Erythroblast (primary cell): Measurements from ENCODE around the gene OSBPL3.

Experiments used
- DNase-seq, 2 experiments: peaks; one replicate each; lab custom pipeline; 2025; lab: John Stamatoyannopoulos, UW
- GATA1 ChIP-seq: IDR thresholded peaks from 2 replicates; pipeline ENCODE4 v1.6.1; 2011; ENCODE audit warnings: low read depth, mild to moderate bottlenecking, control low read depth, low read length, moderate library complexity
- POLR2A ChIP-seq: IDR thresholded peaks from 2 replicates; pipeline ENCODE4 v1.6.1; 2011; ENCODE audit warnings: mild to moderate bottlenecking, low read length

Gene OSBPL3

GRCh38 chr7:24972166-24972477, 7.9 kb downstream of the OSBPL3 start:
- TF ChIP-seq POLR2A = no peak
- TF ChIP-seq GATA1 = no peak

GRCh38 chr7:24971333-24972165, 8.4 kb downstream of the OSBPL3 start:
- TF ChIP-seq POLR2A (no peak), GATA1 (no peak)
- peak; percentile 14 to 17 for DNase-seq

More at GRCh38 chr7:24972166-24972477, 7.9 kb downstream of the OSBPL3 start:
- DNase-seq = no peak

- no peak for TF ChIP-seq POLR2A
- TF ChIP-seq GATA1 = no peak
- DNase-seq = peak in 1 of 2 experiments; percentile 9
These were observed 9.3 kb downstream of the OSBPL3 start for GRCh38 chr7:24970676-24971075.

GRCh38 chr7:24968165-24968564, 11.8 kb downstream of the OSBPL3 start:
- TF ChIP-seq GATA1 = no peak
- no peak for TF ChIP-seq POLR2A
- DNase-seq = no peak

- DNase-seq = no peak
- TF ChIP-seq POLR2A (no peak), GATA1 (no peak)
These were observed 12.3 kb downstream of the OSBPL3 start for GRCh38 chr7:24967696-24968095.

- TF ChIP-seq GATA1 = no peak
- no peak for TF ChIP-seq POLR2A
- no peak for DNase-seq
These were observed 13.2 kb downstream of the OSBPL3 start for GRCh38 chr7:24966802-24967201.

- DNase-seq = peak; percentile 22 to 28
- TF ChIP-seq GATA1 = no peak
- no peak for TF ChIP-seq POLR2A
These were observed 13.9 kb downstream of the OSBPL3 start for GRCh38 chr7:24965831-24966708.

- TF ChIP-seq GATA1 (no peak), POLR2A (no peak)
- DNase-seq = no peak
These were observed 15.8 kb downstream of the OSBPL3 start for GRCh38 chr7:24964191-24964590.

GRCh38 chr7:24963218-24963617, 16.8 kb downstream of the OSBPL3 start:
- TF ChIP-seq GATA1 = no peak
- TF ChIP-seq POLR2A = no peak
- peak; percentile 4 to 11 for DNase-seq

- TF ChIP-seq POLR2A (no peak), GATA1 (no peak)
- no peak for DNase-seq
These were observed 17.5 kb downstream of the OSBPL3 start for GRCh38 chr7:24962418-24962962.

GRCh38 chr7:24959735-24960485, 20.1 kb downstream of the OSBPL3 start:
- TF ChIP-seq GATA1 (no peak), POLR2A (no peak)

GRCh38 chr7:24958399-24958798, 21.6 kb downstream of the OSBPL3 start:
- DNase-seq = no peak
- TF ChIP-seq POLR2A = no peak
- TF ChIP-seq GATA1 = no peak

More at GRCh38 chr7:24959735-24960485, 20.1 kb downstream of the OSBPL3 start:
- DNase-seq = no peak

- DNase-seq = no peak
- no peak for TF ChIP-seq POLR2A
- TF ChIP-seq GATA1 = no peak
These were observed 24.0 kb downstream of the OSBPL3 start for GRCh38 chr7:24956021-24956420.

GRCh38 chr7:24955313-24955712, 24.7 kb downstream of the OSBPL3 start:
- TF ChIP-seq POLR2A (no peak), GATA1 (no peak)
- DNase-seq = no peak
